ENCODE results near the gene KDM3B.

The KDM3B gene

DNA sequence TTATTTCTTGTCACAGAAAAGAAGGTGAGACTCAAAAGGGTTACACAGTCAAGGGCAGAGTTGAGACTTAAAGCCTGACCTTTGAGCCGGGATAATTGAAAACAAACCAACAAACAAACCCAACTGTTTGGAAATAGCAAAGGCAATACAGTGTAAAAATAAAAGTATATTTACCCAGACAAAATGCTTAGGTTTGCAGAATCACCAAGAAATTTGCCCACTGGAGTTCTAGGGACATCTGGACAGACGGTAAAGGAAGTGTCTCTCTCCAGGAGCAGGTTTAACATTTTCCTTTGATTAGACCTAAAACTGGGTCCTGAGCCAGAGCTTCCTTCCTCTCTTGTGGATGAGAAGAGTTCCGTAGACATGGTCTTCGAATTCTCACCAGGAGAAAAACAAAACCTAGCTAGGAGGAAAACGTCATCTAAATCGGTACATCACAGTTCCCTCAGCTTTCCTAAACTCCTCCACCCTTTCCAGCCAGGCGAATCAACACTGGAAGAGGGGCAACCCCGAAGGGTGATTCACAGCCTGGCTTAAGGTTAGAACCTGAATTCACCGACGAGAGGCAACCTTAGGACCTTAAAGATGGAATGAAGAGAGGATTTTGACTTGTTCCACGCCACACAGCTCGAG lies 21.6 kb upstream of the KDM3B start:
- peak overlapping the region; percentile 64 for H3K4me3 ChIP-seq (ENCODE audit: low read depth, low read length)
- DNase-seq (ENCODE audit: low read depth): no peak
- no peak for TF ChIP-seq CTCF (IDR thresholded peaks at IDR 0.05; ENCODE audit: low read depth, low read length, missing control alignments)

- TF ChIP-seq CTCF (IDR thresholded peaks at IDR 0.05; ENCODE audit: low read depth, low read length, missing control alignments): no peak
- H3K4me3 ChIP-seq (ENCODE audit: low read depth, low read length): peak within 1 kb of the TSS; percentile 64
- DNase-seq (ENCODE audit: low read depth): peak; percentile 98
Measured at GRCh38 chr5:138331449-138332368, 20.8 kb upstream of the KDM3B start, which contains the start of gene CDC25C. Gene CDC25C (minus strand): TSS chr5:138331804. CDS start chr5:138331180, 624 bp downstream.

GRCh38 chr5:138334867-138335447 lies 17.5 kb upstream of the KDM3B start:
- TF ChIP-seq CTCF (IDR thresholded peaks at IDR 0.05; ENCODE audit: low read depth, low read length, missing control alignments): no peak
- no peak overlapping the region for H3K4me3 ChIP-seq (ENCODE audit: low read depth, low read length)
- DNase-seq (ENCODE audit: low read depth): no peak

- peak overlapping the region; percentile 73 for H3K4me3 ChIP-seq (ENCODE audit: low read depth, low read length)
Measured at GRCh38 chr5:138336952-138337684, 15.4 kb upstream of the KDM3B start.

GRCh38 chr5:138337685-138338410 lies 14.6 kb upstream of the KDM3B start, which contains the start of gene FAM53C:
Gene FAM53C (plus strand): TSS chr5:138338266. CDS start chr5:138341336, 3,070 bp downstream.
- peak within 1 kb of the TSS; percentile 73 for H3K4me3 ChIP-seq (ENCODE audit: low read depth, low read length)
- no peak for TF ChIP-seq CTCF (IDR thresholded peaks at IDR 0.05; ENCODE audit: low read depth, low read length, missing control alignments)
- peak; percentile 77 for DNase-seq (ENCODE audit: low read depth)

More at GRCh38 chr5:138336952-138337684, 15.4 kb upstream of the KDM3B start:
- DNase-seq (ENCODE audit: low read depth): no peak
- no peak for TF ChIP-seq CTCF (IDR thresholded peaks at IDR 0.05; ENCODE audit: low read depth, low read length, missing control alignments)

Measured in GM12864 (cell line).